DMS 273 (cell line): ENCODE measurements around the gene TBX15.

Experiments
- DNase-seq: peaks from one replicate; lab custom pipeline; 2025; ENCODE audit not compliant: unreplicated experiment; lab: John Stamatoyannopoulos, UW

The TBX15 gene

GRCh38 chr1:118985640-118986554, 2.2 kb downstream of the TBX15 start:
- no peak for DNase-seq

GRCh38 chr1:118984722-118985639, 3.2 kb downstream of the TBX15 start:
- DNase-seq = no peak

DNA sequence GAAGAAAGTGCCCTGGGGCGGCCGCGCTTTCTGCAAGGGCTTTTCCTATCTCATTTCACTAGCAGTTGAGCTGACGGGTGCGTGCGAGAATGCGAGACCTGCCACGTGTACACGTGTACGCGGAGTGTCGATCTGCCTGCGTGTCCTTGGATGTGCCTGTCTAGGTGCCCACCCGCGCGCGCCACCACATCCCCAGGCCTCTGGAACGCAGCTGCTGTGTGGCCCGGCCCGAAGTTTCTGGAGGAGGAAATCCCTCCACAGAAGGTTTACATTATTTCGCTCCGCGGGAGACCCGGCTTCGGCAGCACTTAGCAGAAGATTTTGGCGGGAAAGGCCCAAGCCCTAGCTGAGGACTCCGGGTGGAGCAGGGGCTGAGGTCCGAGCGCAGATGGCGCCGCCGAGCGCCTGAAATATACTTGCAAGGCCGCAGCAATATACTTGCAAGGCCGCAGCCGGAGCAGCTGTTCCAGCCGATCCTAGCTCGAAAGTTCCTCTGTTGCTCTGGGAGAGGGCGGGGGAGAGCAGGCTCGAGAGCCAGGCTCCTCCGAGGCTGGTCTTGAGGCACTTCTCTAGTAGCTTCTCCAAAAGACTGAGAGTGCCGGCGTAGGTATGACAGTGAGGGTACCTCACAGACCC, 3.9 kb downstream of the TBX15 start:
- no peak for DNase-seq

GRCh38 chr1:118983558-118984041, 4.5 kb downstream of the TBX15 start:
- no peak for DNase-seq

DNA sequence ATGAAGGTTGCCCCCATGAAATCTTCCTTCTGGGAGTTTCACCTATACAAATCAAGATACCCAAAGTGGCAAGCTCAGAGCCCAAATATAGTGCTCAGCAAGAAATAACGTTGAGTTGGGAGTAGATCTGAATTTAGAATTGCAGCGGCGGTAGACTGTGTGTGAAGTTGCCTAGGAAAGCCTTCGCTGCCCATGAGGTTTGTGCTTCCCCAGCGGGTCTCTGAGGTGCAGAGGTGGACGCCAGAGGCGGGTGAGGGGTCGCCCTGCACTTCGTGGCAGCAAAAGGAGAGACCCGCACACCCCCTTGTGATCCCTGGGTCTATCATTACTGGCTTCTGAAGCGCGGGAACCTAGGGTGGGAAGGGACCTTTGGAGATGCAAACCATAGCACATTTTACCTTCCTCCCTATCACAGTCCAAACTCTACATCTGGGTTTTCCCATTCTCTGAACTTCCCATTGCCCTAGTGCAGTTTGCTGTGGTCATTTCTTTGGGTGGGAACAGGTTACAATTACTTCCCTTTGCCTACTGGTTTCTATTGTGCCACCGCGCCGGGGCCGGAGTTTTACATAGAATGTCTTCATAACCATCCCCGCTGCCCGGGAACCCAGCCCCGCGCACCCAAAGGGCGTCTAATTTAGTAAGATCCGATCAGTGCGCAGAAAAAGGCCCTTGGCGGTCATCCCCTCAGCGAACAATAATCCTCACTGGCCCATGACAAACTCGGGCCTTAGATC, 5.2 kb downstream of the TBX15 start:
- DNase-seq = no peak

- DNase-seq = no peak
These were observed 5.9 kb downstream of the TBX15 start for GRCh38 chr1:118982266-118982665.

- no peak for DNase-seq
These were observed 6.7 kb downstream of the TBX15 start for GRCh38 chr1:118981436-118981835.

GRCh38 chr1:118979754-118980575, 8.2 kb downstream of the TBX15 start:
- DNase-seq = no peak

GRCh38 chr1:118978914-118979701, 9.0 kb downstream of the TBX15 start:
- no peak for DNase-seq

- DNase-seq = no peak
These were observed 10.5 kb downstream of the TBX15 start for GRCh38 chr1:118977600-118977999.

- no peak for DNase-seq
These were observed 13.5 kb downstream of the TBX15 start for GRCh38 chr1:118974661-118975060.

DNA sequence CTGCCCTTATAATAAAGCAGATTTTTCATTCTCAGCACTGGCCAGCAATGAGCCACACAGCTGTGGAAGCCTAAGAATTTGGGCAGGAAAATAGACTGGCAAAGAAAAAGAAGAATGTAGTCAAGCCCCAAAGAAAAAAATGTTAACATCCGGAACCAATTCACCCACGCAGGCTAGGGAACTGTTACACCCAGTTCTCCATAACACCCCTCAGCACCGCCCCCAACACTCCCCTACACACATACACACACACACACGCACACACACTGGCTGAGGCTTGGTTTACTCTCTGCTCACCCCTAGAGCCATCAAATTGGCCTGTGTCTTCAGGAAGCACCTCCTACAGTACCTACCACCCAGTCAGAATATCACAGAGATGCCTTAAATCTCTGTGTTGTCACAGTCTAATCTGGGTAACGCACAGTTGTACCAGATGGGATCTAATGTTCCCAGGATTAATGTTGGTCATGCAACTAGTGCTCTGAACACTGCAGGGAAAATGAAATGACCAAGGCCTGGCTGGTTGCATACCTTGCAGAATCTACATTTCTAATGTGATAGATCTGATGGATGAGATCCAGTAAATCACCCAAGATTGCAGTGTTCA, 14.5 kb downstream of the TBX15 start:
- DNase-seq = no peak

DNA sequence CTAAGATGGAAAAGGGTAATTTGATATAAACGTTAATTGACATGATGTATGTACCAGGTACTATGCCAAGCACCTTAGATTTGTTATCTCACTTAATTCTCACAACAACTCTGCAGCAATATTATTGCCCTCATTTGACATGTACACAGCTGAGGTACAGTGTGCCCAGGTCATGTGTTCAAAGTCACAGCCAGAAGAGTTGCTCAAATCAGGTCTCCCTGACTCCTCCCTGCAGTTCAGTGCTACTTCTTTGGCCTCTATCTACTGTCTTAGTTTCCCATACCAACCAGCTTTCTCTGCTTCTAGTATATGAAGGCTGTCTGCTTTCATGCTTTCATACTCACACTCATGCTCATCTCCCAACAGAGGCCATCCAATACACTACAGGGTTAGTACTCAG, 15.1 kb downstream of the TBX15 start:
- DNase-seq = no peak

DNA sequence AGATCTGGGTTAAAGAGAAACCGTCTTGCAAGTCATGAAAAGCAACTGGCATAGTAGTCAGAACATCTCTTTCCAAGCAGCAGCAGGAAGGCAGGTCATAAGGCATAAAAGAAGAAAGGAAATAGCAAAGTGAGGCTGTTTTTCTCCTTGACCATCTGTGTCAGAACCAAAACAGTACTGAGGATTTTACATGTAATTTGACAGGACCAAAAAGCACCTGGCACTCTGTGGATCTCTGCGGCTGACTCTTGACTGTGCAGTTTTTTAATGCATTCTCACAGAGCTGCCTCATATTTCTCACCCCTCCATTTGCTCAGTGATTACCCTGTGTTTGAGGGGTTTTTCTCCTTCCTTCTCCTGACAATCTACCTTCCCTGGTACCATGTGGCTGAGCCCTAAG, 17.7 kb downstream of the TBX15 start:
- peak; percentile 14 for DNase-seq

DNA sequence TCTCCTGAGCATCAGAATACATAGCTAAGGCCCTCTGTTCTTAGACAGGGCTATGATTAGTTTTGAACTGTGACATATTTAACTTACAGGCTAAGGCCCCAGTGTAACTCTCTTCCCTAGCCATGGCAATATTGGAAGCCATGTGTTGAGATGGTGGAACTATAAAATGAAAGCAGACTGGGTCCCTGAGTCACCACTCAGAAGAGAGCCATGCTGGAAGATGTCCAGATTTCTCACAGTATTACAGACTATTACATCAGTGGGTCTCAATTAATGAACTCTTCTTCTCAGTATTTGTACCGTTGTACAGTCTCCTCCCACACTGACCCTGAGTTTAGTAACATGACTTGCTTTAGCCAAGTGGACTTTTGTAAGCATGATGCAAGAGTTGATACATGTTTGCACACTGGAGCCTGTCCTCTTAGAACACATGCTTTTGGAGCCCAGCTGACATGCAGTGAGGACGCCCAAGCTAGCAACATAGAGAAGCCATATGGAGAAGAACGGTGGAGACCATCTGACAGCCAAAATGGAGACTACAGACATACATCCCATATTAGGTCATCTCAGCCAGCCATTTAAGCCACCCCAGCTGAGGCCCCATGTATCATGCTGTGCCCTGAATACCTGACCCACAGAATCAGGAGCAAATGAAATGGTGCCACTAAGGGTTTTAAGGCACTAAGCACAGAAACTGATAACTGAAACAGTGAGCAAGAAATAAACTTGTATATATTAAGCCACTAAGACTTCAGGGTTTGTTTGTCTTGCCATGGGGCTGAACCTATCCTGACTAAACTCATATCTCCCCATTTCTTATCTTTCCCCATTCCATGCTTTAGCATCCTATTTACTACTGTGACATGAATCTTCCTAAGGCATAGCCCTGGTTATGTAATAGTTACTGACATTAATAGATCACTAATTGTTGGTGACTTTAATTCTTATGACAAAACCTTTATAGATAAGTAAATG, 24.4 kb downstream of the TBX15 start:
- peak; percentile 62 for DNase-seq

GRCh38 chr1:118963138-118963455, 25.0 kb downstream of the TBX15 start:
- DNase-seq = no peak

DNA sequence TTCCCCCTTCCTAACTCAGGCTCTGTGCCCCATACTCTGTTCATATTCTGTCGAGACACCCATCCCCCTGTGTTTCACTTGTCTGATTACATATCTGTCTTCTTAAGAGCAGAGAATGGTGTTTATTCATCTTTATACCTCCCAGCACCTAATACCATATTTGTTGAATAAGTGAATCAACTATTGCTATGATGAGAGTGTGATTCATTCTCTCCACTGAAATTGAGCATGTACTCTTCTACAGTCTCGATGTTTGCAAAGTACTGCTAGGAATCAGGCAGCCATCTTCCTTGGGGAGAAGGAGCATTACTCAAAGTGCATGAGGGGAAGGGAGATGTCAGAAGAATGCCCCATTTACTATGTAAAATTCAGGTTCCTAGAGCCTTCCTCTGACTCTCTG, 27.0 kb downstream of the TBX15 start:
- no peak for DNase-seq
